ENCODE measurements around the gene AHCYL1.

The AHCYL1 gene

DNA sequence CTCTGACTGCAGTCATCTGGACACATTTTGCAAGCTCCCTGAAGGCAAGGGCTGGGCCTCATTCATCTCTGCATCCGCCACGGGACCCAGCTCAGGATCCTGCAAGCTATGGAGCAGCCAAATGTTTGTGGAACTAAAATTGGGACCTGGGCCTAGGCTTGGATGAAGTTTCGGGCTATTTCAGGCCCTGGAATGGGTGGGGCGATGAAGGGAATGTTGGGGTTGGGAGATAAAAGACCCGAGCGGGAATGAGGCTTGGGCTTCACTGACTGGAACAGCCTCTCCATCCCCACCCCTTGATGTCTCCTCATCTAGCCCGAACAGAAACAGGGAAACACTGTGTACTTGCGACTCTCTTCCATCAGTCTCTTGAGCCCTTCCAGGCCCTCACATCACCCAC, 7.3 kb upstream of the AHCYL1 start:
- no peak for DNase-seq

DNA sequence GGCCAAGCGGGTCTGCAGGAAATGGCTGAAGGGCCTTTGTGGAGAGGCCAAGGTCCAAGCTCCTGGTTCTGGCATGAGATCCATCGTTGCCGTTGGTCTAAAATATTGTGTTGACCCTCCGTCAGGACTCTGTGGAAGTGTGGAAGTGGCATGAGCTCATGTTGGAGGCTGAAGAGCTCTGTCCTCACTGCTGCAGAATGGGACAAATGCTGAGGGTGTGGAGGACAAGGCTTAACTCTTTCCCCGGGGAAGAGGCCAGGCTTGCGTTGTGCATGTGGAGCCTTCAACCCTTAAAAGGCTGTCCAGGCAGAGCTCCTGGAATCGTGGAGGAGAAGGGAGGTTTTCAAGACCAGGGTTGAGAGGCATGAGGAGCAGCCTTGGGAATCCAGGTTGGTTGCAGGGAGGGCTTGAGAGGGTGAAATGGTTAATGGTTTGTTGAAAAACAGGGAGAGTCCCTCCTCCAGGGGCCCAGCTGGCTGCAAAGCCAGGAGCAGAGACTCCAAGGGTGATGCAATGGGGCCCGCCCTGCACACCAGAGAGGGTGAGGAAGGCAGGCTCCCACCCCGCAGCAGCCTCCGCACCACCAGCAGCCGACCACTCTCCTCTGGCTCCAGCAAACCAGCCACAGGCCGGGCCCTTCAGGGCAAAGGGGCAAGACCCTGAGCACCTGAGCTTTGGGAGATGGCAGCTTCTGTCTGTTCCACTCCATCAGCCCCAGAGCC, 6.7 kb upstream of the AHCYL1 start:
- DNase-seq = no peak

DNA sequence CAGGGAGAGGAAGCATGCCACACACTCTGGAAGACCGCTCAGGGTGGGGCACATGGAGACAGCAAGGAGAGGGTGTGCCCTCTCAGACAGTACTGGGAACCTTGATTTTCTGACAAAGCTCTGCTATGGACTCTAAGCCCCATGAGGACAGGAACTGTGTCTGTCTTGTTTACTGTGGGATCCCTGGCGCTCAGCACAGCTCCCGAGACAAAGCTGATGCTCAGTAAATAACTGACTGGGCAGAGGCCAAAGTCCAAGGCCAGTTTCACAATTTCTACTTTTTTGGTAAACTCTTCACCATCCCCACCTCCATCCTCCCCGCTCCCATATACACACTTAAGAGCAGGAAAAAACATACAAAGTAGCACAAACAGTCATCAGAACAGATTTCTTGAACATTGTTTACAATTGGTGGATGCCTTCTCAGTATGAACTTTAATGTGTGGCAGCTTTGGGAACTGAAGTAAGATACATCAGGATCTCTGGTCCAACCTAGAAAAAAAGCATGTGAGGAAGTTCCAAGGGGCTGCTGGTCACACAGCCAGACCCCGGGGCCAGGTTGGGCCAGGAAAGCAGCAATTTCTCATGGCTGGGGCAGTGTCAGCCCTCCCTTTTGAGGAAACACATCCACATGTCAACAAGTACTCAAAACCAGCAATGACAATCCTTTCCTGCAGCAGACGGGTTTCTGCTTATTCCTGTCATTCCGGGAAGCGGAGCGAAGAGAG, 5.6 kb upstream of the AHCYL1 start:
- no peak for DNase-seq

DNA sequence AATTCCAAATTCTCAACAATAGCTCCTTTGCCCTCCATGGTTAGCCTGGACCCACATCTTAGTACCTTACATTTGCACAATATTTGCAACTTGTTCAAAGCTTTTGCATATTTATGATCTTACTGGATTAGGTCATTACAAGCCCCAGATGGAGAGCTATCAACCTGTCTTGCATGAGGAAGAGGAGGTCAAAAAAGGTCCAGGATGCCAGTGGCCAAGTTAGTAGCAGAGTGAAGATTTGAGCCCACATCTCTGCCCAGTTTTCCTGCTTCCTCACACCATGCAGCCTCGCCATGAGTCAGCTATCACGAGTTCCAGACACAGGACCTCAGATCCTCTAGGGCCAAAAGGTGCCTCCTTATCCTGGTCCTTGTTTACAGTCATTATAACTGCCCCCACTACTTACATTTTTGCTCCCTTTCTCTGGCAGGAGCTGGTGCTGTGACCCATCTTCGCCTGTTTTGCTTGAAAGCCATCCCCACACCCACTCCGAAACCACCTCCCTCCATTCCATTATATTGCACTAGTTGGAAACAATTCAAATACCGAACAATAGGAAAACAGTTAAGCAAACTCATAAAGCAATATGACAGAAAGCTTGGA, 5.0 kb upstream of the AHCYL1 start:
- DNase-seq = no peak

DNA sequence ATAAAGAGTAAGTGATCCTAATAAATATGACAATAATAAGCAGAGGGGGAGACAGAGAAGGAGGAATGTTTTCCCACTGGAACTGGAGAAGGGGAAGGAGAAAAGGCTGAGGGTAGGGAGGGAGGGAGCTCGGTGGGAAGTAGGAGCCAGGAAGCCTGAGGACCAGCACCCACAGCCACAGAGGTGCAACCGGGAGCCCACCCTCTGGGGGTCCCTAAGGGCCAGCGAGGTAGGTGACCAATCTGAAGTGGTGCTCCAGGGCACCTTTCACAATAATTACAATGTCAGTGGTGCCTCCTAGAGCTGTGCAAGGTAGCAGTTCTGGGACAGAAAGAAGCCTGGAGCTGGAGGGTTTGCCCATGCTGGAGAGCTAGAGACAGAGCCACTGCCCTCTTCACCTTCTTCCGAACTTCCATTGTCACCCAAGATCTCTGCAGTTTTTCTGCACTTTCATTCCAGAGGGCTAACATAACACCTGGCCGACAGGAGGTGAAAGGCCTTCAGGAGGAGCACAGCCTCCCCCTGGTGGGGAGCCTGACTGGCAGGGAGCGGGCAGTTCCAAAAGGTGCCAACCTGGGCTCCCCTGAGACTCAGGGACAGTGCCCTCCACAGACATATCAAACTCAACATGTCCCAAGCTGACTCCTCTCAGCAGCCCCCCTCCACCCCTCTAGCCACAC, 4.1 kb upstream of the AHCYL1 start:
- no peak for DNase-seq

DNA sequence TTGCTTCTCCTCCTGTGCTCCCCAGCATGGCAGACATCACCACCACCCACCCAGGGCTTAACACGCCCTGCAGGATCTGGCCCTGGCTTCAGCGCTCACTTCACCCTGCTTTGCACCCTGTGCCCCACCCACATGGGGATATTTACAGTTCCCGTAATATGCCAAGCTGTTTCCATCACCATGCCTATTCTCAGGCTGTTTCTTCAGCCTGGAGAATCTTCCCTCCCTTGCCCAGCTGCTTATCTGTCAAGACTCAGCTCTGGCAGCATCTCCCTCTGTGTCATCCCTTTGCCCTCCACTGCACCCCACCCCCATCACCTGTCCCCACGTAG, 3.6 kb upstream of the AHCYL1 start:
- DNase-seq = no peak

DNA sequence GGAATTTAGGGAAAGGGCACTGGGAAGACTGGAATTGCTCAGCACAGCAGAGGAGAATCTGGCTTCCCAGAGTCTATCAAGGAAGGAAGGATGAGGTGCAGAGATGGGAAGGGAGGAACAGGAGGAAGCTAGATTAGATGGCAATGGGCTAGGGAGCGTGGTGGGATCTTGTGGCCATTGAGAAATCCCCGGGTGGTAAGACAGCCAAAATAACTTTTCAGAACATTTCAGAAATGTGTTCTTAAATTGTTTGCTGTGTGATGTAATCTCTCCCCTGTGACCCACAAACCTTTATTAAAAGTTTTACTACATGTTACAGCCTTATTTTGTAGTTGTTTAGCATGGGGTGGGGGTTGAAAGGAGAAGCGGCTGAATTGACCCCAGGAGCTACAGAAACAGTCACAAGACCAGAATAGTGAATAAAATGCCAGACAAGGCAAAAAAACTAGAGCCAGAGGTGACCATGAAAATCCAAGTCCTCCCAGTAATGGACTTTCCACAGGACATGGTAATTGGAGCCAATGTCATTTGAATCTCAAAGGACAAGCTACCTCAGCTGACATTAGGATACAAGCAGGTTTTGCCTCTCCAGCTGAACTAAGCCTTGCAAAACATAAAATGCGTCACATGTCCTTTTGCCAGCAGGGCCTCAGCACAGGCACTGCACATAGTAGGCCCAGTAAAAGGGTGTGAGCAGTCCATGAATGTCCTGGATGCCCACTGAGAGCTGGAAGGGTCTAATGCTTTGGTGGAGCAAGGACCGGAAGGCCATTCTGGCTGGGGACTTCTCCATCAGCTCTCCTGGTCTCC, 980 bp upstream of the AHCYL1 start:
- DNase-seq = no peak

DNA sequence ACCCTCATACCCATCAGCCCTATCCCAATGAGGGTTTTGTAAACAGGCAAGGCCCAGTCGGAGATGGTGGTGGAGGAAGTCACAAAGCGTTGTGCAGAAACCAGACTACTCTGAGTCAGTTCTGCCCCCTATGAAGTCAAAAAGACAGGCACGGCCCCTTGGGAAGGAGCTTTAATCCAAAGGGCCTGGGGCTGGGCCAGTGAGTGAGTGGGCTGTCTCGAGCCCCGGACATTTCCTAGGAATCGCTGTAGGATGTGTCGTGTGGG, 442 bp upstream of the AHCYL1 start:
- no peak for DNase-seq

DNA sequence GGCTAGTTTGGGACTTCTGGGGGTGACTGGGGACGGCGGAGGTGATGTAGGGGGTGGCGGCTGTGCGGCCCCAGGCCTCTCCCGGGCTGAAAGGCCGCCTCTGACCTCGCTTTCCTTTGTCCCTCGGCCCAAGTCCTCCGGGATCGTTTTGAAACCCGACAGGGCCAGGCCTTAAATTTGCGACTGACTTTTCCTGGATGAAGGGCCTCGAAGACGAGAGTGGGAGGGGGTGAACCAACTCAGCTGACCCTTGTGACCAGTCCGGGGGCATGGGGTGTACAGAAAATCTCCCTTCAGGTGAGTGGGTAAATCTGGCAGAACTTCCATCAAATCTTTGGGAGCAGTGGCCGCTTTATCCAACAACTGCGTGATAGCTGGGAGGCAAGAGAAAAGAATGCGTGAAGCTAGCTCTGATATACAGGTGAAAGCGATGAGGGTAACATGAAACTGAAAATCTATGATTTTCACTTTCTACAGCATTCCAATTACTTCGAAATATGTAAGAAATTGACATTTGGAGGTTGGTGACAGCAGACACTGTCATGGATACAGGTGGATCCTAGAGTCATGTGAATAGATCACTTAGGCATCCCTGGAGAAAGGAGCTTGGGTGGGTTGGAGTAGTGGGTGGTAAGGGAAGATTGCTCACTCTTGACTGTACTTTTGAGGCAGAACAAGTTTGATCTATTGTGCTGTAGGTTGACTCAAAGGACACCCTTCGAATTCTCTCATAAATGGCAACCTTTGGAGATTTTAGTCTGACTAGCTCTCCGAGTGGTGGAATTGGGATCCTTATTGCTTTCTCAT, 885 bp downstream of the AHCYL1 start:
- no peak for DNase-seq

DNA sequence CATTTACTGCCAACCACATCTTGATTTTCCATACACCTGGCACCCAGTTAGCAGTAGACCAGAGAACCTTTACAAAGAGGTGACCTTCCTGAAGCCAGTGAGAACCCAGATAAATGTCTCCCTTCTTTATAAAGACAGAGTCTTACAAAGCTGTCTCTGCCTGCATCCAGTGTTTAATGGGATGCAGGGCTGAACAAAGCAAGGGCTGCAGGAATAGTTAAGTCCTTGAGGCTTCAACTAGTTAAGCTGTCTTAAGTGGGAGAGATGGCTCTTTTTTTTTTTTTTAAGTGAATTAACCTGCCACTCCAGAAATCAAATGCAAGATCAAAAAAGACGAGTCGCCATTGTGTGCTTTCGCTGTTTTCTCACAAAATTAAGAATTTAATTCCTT, 1.5 kb downstream of the AHCYL1 start:
- DNase-seq = no peak

DNA sequence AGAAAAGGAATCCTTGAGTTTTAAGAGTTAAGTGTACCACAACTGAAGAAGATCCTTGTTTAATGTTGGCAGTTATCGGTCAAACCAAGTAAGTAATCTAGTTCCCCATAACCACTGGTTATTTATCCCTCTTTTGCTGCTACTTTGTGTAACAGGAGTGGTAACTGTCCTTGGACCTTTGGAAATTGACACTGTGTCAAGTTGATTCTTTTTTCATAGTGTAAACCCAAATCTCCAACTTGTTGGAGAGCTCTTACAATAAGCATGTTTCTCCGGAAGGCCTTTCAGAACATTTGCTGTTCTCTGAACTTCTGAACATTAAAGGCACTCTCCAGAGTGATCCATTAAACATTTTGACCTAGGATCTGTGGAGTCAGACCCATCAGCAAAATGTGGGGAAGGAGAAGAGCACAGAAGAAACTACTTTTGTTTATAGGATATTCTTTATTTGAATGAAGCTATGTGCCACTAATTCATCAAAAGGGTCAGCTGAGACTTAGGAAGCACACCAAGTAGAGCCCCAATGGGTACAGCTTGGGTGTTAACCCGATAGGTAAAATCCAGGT, 3.9 kb downstream of the AHCYL1 start:
- DNase-seq = no peak

DNA sequence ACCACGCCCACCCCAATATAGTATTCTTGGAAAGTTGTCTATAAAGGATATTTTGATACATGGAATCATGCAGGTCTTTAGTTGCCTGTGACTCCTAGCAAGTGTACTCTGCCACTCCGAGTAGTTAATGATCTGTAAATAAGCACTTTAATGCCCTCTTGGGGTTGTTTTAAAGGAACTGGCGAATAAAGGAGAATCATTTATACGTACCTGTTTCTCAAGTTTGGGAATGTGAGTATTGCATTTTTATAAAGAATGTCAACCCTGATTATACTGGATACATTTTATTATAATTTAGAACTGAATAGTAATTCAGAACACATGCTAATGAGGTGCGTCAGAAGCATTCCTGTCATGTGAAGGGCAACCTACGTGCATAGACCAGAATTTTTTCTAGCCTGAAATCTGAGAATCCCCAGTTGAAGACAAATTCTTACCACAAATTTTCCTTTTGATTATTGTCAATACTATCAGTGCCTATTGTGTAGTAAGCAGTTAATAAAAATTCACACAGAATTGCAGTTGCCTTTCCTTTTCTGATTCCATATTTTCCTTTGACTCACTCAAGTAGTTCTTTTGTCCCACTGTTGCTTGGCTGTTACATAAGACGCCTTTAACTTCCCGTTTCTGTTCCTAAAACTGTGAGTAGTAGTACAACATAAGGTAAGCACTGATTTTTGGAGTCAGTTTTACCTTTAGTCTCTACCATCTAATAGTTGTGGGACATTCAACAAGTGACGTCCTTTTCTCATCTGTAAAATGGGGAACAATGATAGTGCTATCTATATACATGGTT, 5.1 kb downstream of the AHCYL1 start:
- DNase-seq = no peak

DNA sequence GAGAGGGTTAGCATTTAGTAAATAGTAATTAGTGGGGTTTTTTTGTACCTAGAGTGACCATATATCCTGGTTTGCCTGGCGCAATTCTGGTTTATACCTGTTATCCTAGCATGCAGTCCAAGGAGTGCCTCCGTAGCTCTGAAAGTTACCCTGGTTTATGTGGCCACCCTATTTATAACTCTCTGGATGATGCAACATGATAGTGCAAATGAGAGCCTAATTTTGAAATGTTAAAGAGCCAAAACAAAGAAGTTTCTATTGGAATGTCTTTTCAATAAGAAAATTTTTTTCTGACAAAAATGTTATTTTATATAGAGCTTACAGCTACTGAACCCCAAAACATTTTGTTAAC, 5.7 kb downstream of the AHCYL1 start:
- no peak for DNase-seq

DNA sequence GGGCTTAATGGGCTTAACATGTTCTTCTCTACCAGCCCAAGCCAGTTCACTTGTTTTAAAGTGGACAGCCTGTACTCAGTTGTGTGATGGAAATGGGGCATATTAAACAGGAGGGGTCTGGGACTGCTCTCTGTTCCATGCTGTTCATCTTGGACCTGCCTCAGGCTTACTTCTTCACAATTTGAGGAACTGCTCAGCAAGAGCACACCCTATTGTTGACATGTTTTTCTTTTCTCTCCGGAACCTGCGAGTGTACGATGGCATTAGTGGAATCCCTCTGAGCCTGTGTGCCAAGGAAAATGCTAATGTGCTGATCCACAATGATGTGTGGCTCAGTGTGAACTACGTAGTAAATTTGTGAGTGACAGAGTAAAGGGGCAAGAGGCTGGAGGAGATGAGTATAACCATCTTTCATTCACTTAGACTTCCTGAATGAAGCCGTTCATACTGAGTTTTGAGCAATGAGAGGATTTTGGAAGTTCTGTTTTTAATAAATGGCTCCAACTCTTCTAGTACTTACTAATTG, 6.9 kb downstream of the AHCYL1 start:
- DNase-seq = no peak

DNA sequence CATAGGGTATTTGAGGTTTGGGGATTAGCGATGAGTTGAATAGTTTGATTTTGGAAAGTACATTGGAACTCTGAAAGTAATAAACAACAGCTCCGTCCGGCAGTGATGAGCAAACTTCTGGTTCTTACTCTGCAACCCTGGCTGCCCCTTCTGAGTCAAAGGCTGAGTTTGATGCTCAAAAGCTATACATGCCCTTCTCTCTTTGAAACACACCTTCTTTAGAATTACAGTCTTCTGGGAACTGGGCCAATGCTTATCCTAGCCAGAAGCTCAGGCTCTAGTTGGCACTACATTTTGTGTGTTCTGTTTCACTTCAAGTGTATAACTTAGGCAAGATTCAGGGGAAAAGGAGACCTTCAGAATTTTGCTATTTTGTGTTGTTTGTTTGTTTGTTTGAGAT, 9.3 kb downstream of the AHCYL1 start:
- DNase-seq = no peak

DNA sequence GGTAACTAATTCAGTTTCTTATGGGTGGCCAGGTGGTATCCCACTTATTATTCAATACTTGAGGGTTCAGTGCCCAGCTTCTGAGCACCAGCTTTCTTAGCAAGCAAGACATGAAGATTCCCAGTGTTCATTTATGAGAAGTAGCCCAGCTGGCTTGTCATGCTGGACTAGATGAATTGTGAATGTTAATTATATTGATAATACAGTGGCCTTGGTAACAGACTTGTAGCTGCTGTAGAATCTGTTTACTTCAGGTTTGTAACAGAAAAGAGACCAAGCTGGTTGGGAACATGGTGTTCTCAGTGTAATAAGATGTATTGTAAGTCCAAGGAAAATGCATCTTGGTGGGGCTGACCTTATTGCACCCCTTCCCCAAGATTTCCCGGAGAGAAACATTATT, 10.1 kb downstream of the AHCYL1 start:
- DNase-seq = no peak

DNA sequence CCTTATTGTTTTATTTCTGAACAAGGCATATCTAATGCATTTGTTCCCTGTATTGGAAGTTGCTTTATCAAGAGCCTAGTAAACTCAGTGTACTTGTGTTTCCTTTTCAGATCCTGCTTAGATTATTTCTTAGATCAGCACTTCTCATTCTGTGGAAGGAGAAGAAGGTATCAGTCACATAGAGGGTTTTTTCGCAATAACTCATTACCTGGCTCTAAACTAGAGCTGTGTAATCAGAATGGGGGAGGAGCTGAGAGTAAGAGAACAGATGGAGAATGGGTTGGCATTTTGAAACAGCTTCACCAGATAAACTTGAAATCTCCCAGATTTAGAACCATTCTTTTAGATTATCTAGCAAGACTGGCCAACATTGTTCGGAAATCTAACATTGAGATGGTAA, 11.0 kb downstream of the AHCYL1 start:
- no peak for DNase-seq

DNA sequence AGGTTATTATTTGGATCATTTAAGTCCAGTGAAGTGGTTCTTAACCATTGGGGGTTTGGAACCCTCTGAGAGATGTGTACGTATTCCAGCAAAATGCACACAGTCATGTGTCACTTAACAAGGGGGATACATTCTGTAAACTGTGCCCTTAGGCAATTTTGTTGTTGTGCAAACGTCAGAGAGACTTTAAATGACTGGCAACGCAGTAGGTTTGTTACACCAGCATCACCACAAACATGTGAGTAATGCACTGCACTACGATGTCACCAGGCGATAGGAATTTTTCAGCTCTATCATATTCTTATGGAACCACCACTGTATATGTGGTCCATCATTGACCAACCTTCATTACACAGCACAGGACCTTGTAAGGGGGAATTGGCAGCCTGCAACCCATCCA, 11.9 kb downstream of the AHCYL1 start:
- no peak for DNase-seq

DNA sequence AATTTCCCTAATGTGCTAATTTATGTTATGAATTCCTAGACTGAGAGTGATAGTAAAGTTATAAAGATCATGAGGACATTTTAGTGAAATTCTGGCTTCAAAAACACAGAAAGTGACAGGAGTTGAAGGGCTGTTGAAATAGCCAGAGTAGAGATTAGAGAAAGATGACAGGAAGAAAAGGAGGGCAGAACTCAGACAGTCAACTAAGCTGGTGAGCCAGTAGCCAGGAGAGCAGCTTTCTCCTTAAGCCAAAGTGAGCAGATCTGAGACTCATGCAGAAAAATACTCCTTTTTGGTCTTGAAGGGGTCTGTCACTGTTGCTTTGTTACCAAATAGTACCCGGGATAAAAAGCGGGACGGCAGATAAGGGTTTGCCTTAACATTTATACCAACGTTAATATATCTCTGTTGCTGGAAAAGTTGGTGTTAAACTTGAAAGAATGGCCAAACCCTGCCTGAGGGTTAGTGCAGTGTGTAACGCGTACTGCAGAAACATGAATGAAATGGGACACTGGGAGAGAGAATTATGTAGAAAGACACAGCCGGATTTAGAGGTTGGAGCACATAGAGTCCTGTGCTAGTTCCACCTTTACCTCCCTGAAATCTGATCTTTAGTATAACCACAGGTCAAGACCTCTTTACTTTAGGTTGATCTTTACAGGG, 12.8 kb downstream of the AHCYL1 start:
- DNase-seq = no peak

DNA sequence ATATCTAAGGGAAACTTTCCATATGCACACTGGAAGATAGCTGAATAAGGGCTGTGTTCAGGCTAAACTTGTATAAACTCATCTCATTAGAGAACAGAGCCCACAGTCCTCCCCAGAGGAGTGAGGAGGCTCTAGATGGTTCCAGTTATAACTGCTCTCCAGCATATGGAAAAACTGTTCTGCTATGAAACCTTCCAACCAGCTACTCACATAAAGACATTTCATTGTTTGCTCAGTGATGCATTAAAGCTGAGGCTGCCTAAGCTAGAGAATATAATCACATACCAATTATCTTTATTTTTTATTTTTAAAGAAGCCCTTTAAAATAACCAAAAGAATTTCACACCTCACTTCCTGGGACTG, 13.3 kb downstream of the AHCYL1 start:
- DNase-seq = no peak

DNA sequence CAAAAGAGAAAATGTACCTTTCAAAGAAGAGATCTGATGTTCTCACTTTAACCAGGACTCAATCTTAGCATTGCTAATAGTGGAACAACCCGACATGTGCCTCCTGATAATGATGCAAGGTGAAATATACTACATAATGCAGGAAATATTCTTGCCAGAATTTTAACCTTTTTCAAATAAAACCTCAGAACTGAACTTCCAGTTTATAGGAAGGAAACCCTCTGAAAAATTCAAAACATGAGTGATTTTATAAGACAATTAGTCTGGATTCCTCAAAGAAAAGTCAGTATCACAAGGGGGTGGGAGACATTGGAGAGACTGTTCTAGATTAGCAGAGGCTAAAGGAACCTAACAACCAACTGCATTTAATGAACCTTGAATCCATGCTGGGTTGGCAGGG, 18.1 kb downstream of the AHCYL1 start:
- no peak for DNase-seq

Measured in KG1 (cell line).